GM12878 (cell line): Measurements from ENCODE around the gene NAV3.

Source experiments
- CHD2 ChIP-seq: IDR thresholded peaks from 2 replicates; pipeline ENCODE4 v1.6.1; 2011; ENCODE audit warnings: low read depth, low read length, improper control_type of control experiment, borderline replicate concordance
- EGR1 ChIP-seq, 2 experiments: IDR thresholded peaks; 1 replicate in 1 of 2; 2 replicates in 1 of 2; pipeline ENCODE4 v1.6.1; 2011 to 2012; ENCODE audit warnings: low read depth in 2 of 2, low read length in 2 of 2, borderline replicate concordance in 1 of 2, mild to moderate bottlenecking in 1 of 2, moderate library complexity in 1 of 2
- EZH2 ChIP-seq: IDR thresholded peaks from 2 replicates; pipeline ENCODE4 v1.6.1; 2012; ENCODE audit warnings: low read depth, mild to moderate bottlenecking, control low read depth, inconsistent platforms, low read length, borderline replicate concordance; ENCODE audit not compliant: control insufficient read depth
- PKNOX1 ChIP-seq: fragments of 450-650 bp; IDR thresholded peaks from 2 replicates; pipeline ENCODE4 v1.6.1; 2016; ENCODE audit warnings: mild to moderate bottlenecking
- POLR2A ChIP-seq: IDR thresholded peaks from 2 replicates; pipeline ENCODE4 v1.6.1; 2011; ENCODE audit warnings: low read depth, mild to moderate bottlenecking, low read length
- POLR2AphosphoS5 ChIP-seq: IDR thresholded peaks from 2 replicates; pipeline ENCODE4 v1.6.1; 2011; ENCODE audit warnings: mild to moderate bottlenecking, low read length, inconsistent platforms
- SIX5 ChIP-seq: IDR thresholded peaks from 2 replicates; pipeline ENCODE4 v1.6.1; 2011; ENCODE audit warnings: mild to moderate bottlenecking, low read depth, low read length, moderate library complexity; ENCODE audit not compliant: severe bottlenecking
- SMC3 ChIP-seq: IDR thresholded peaks from 2 replicates; pipeline ENCODE4 v1.6.1; 2011; ENCODE audit warnings: low read length, improper control_type of control experiment, borderline replicate concordance
- TAF1 ChIP-seq: IDR thresholded peaks from 2 replicates; pipeline ENCODE4 v1.6.1; 2011; ENCODE audit warnings: mild to moderate bottlenecking, low read depth, low read length, borderline replicate concordance
- TF ChIP-seq, protein P1 (sequence below): IDR thresholded peaks from 2 replicates; pipeline ENCODE4 v1.6.1; 2011; ENCODE audit warnings: mild to moderate bottlenecking, low read depth, low read length, moderate library complexity; ENCODE audit not compliant: insufficient replicate concordance
- TF ChIP-seq, protein P2 (sequence below), 3 experiments: IDR thresholded peaks in 2 of 3; conservative IDR thresholded peaks in 1 of 3; 2 replicates each; pipeline ENCODE4 v1.5.1; 2011; ENCODE audit warnings: low read depth in 3 of 3, low read length in 3 of 3, mild to moderate bottlenecking in 3 of 3, control low read depth in 2 of 3, moderate library complexity in 2 of 3, inconsistent platforms in 1 of 3, mixed read lengths in 1 of 3; ENCODE audit not compliant: control insufficient read depth in 2 of 3, insufficient read depth in 1 of 3; ENCODE audit errors: extremely low read depth in 1 of 3
- TF ChIP-seq, protein P3 (sequence below): IDR thresholded peaks from 2 replicates; pipeline ENCODE4 v1.6.1; 2012; ENCODE audit warnings: low read depth, low read length, improper control_type of control experiment

DNA sequence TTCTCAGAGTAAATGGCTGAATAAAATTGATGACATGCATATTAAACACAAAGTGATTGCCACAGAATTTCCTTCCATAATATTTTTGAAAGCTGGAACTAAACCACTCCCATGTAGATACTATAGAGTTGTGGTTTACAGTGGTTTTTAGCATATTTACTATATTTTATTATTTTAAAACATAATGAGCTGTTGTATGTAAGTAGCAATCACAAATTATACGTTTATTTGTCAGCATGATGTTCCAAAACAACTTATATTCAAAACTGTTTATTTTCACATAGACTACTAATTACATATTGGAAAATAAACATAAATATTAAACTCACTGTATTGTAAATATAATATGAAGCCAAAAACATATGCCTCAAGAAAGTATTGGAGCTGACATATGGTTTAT, 77.2 kb downstream of the NAV3 start:
- TF ChIP-seq SIX5 (no peak), SMC3 (no peak), POLR2A (no peak), EZH2 (no peak), POLR2AphosphoS5 (no peak), EGR1 (IDR thresholded peaks at IDR 0.05; ENCODE audit: borderline replicate concordance in 1 of 2, low read depth in 2 of 2, low read length in 2 of 2) (no peak), PKNOX1 (no peak), TAF1 (no peak), CHD2 (no peak)
- TF ChIP-seq, protein P1, sequence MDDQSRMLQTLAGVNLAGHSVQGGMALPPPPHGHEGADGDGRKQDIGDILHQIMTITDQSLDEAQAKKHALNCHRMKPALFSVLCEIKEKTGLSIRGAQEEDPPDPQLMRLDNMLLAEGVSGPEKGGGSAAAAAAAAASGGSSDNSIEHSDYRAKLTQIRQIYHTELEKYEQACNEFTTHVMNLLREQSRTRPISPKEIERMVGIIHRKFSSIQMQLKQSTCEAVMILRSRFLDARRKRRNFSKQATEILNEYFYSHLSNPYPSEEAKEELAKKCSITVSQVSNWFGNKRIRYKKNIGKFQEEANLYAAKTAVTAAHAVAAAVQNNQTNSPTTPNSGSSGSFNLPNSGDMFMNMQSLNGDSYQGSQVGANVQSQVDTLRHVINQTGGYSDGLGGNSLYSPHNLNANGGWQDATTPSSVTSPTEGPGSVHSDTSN, result no peak
- TF ChIP-seq, protein P2, sequence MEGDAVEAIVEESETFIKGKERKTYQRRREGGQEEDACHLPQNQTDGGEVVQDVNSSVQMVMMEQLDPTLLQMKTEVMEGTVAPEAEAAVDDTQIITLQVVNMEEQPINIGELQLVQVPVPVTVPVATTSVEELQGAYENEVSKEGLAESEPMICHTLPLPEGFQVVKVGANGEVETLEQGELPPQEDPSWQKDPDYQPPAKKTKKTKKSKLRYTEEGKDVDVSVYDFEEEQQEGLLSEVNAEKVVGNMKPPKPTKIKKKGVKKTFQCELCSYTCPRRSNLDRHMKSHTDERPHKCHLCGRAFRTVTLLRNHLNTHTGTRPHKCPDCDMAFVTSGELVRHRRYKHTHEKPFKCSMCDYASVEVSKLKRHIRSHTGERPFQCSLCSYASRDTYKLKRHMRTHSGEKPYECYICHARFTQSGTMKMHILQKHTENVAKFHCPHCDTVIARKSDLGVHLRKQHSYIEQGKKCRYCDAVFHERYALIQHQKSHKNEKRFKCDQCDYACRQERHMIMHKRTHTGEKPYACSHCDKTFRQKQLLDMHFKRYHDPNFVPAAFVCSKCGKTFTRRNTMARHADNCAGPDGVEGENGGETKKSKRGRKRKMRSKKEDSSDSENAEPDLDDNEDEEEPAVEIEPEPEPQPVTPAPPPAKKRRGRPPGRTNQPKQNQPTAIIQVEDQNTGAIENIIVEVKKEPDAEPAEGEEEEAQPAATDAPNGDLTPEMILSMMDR (IDR thresholded peaks at IDR 0.05 in 2 of 3, conservative IDR thresholded peaks at IDR 0.05 in 1 of 3; ENCODE audit: control insufficient read depth in 2 of 3, extremely low read depth in 1 of 3, insufficient read depth in 1 of 3, low read depth in 3 of 3, low read length in 3 of 3), result no peak
- TF ChIP-seq, protein P3, sequence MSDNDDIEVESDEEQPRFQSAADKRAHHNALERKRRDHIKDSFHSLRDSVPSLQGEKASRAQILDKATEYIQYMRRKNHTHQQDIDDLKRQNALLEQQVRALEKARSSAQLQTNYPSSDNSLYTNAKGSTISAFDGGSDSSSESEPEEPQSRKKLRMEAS, result no peak
